Gastrocnemius medialis (tissue), 4 donors: ENCODE results near the gene NR1D1.

Source experiments
- CTCF ChIP-seq, 5 experiments: fragments of 450-650 bp in 3 of 5; fragments of 200-600 bp in 2 of 5; sonication (generic) in 2 of 5; IDR thresholded peaks in 4 of 5; conservative IDR thresholded peaks in 1 of 5; 1 replicate in 4 of 5; 2 replicates in 1 of 5; pipeline ENCODE4 v1.5.1; 2016 to 2019; ENCODE audit warnings: antibody characterized with exemption in 5 of 5, mild to moderate bottlenecking in 3 of 5, moderate library complexity in 3 of 5
- POLR2A ChIP-seq, 2 donors: fragments of 450-650 bp; IDR thresholded peaks; one replicate each; pipeline ENCODE4 v1.6.1; 2017; ENCODE audit warnings: antibody characterized with exemption in 2 of 2, mild to moderate bottlenecking in 2 of 2, moderate library complexity in 2 of 2

GRCh38 chr17:40105861-40106759, 5.7 kb upstream of the NR1D1 start:
- TF ChIP-seq CTCF (IDR thresholded peaks at IDR 0.05 in 4 of 5, conservative IDR thresholded peaks at IDR 0.05 in 1 of 5) (no peak), POLR2A (IDR thresholded peaks at IDR 0.05) (peak; percentile 9 to 74)
